ENCODE measurements around the gene ODAD4. TPM values are rescaled to one million over a fixed set of nuclear protein-coding genes. Genes with fewer than 3 reads are reported as not detected.

ODAD4 gene
- total and polyA plus RNA-seq, 2 donors from 2014 or later: 4.6 to 6.0 TPM

DNA sequence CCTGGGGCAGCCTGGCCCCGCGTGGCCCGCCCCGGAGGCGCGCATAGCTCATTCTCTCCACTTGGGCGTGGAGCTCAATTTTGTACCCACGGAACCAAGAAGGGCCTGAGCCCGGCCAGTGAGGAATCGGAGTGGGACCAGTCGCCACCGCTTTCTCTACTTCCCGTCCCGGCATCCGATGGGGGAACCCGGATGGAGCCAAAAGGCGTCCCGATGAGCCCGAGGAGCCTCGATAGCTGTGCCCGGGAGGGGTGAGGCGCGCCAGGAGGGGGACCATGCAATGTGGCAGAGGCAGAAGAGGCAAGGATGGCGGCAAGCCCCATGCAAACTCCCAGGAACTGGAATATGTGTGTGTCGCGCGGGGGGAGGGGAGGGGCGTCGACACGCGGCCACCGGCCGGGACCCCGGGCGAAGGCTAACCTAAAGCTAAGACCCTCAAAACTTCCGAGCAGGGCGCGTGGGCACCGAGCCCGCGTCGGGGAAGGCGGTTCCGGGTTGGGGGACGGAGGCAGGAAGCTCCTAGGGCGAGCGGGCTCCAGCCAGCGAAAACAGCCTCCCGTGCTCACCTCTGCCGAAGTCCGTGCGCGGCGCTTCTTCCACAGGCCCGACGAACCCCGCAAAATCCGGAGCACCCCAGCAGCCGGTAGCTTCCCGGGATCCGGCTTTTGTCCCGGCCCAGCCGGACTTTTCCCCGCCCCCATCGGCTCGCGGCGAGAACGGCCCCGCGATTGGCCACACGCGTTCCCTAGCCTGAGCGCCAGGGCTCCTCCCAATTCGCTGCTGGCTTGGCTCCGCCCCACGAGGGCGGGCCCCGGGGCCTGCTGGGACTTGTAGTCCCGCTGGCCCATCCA is 11.9 kb upstream of the ODAD4 start, which contains the start of gene ACLY:
TSS of gene ACLY (minus strand) at position 638 of the 851 bp plus-strand sequence. CDS start 5,078 bp downstream, outside the sequence.
- intact Hi-C loops (cut with DNase I): no loop called here

DNA sequence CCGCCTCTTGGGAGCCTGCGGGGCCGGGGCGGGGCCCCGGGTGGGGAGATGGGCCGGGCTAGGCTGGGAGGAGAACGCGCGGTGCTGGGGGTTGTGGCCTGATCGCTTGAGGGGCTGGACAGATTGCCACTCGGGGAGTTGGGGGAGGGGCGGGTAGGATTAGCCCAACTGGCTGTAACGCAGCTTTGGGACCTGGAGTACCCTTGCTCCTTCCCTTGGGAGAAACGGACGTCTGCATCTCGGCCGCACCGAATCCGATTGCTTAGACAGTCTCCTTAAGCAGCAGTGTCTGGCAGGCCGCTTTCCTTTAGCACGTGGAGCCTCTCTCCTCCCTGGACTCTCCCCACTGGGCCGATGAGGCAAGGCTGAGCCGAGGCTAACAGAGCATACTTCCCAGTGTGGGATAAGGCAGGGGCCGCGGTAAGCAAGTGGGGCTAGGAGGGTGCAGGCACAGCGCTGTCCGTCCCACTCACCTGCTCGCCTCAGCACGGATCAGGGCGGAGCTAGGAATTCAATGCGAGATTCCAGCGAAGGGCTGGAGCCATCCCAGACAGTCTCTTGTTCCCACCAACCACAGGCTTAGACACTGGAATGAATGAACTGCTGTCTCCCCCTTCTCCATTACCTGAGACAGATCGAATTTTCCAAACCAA is 11.1 kb upstream of the ODAD4 start:
- Histone ChIP-seq H3K4me1 (ENCODE audit: control insufficient read depth in 2 of 3, insufficient read depth in 2 of 3, low read depth in 1 of 3, low read length in 3 of 3) (peaks cover 0 to 21% (median 14%) of the 10 kb centered on the region in 3 donors), H3K36me3 (ENCODE audit: control insufficient read depth in 2 of 3, insufficient read depth in 3 of 3, low read length in 3 of 3) (no peaks in the 10 kb centered on the region), H3K27me3 (ENCODE audit: control insufficient read depth, insufficient read depth, low read length) (no peaks in the 10 kb centered on the region), H3K9ac (ENCODE audit: low read length in 3 of 3) (peak overlapping the region in 2 of 3 donors; percentile 33 to 55), H3K9me3 (ENCODE audit: control insufficient read depth in 2 of 3, insufficient read depth in 1 of 3, low read length in 3 of 3) (no peaks in the 10 kb centered on the region), H3K27ac (ENCODE audit: low read depth in 2 of 2, low read length in 2 of 2) (peak overlapping the region in 1 of 2 donors; percentile 56), H3K4me3 (ENCODE audit: low read length in 3 of 3) (peak overlapping the region; percentile 64 to 96 (median 65))
- DNase-seq (peak in 1 of 5 donors; percentile 68), FAIRE-seq (no peak)
- TF ChIP-seq, protein P1, sequence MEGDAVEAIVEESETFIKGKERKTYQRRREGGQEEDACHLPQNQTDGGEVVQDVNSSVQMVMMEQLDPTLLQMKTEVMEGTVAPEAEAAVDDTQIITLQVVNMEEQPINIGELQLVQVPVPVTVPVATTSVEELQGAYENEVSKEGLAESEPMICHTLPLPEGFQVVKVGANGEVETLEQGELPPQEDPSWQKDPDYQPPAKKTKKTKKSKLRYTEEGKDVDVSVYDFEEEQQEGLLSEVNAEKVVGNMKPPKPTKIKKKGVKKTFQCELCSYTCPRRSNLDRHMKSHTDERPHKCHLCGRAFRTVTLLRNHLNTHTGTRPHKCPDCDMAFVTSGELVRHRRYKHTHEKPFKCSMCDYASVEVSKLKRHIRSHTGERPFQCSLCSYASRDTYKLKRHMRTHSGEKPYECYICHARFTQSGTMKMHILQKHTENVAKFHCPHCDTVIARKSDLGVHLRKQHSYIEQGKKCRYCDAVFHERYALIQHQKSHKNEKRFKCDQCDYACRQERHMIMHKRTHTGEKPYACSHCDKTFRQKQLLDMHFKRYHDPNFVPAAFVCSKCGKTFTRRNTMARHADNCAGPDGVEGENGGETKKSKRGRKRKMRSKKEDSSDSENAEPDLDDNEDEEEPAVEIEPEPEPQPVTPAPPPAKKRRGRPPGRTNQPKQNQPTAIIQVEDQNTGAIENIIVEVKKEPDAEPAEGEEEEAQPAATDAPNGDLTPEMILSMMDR (IDR thresholded peaks at IDR 0.05; ENCODE audit: borderline replicate concordance, extremely low read depth, insufficient read depth): no peak
- intact Hi-C loops (cut with DNase I): no loop called here

More for the DNA sequence above, 11.9 kb upstream of the ODAD4 start, which contains the start of gene ACLY:
- H3K4me1 ChIP-seq (ENCODE audit: control insufficient read depth in 2 of 3, insufficient read depth in 2 of 3, low read depth in 1 of 3, low read length in 3 of 3): peaks cover 0 to 26% (median 22%) of the 10 kb centered on the region in 3 donors
- no peaks in the 10 kb centered on the region for H3K36me3 ChIP-seq (ENCODE audit: control insufficient read depth in 2 of 3, insufficient read depth in 3 of 3, low read length in 3 of 3)
- TF ChIP-seq, protein P1 (IDR thresholded peaks at IDR 0.05; ENCODE audit: borderline replicate concordance, extremely low read depth, insufficient read depth): no peak
- H3K27ac ChIP-seq (ENCODE audit: low read depth in 2 of 2, low read length in 2 of 2): peak within 1 kb of the TSS; percentile 80 to 86
- H3K27me3 ChIP-seq (ENCODE audit: control insufficient read depth, insufficient read depth, low read length): no peaks in the 10 kb centered on the region
- H3K9ac ChIP-seq (ENCODE audit: low read length in 3 of 3): peak within 1 kb of the TSS; percentile 38 to 84 (median 78)
- no peaks in the 10 kb centered on the region for H3K9me3 ChIP-seq (ENCODE audit: control insufficient read depth in 2 of 3, insufficient read depth in 1 of 3, low read length in 3 of 3)
- no peak for FAIRE-seq
- H3K4me3 ChIP-seq (ENCODE audit: low read length in 3 of 3): peak within 1 kb of the TSS; percentile 75 to 96 (median 87)
- peak; percentile 97 to 99 (median 99) for DNase-seq

DNA sequence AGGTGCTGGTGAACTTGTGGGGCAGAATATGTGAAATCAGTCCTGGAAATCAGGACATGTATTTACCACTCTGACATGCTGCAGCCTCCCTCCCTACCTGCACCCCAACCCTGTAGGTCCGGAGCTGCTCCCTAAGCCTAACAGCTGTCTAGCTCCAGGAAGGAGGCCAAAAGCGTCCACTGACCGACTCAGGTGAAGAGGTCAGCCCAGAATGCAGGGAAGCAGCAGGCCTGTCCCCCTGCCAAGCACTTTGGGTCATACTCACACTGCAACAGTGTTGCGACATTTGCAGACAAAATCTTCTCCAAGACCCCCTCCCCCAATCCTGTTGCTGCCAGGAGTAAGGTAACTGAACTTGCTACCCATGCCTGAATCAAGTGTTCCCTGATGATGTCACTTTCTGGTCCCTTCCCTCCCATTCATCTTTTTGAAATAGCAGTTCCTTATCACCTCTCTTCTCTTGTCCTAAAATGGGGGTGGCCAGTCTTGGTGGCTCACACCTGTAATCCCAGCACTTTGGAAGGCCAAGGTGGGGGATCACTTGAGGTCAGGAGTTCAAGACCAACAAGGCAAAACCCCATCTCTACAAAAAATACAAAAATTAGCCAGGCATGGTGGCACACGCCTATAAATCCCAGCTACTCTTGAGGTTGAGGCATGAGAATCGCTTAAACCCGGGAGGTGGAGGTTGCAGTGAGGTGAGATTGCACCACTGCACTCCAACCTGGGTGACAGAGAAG is 10.4 kb upstream of the ODAD4 start:
- peaks cover 0 to 18% (median 10%) of the 10 kb centered on the region in 3 donors for H3K4me1 ChIP-seq (ENCODE audit: control insufficient read depth in 2 of 3, insufficient read depth in 2 of 3, low read depth in 1 of 3, low read length in 3 of 3)
- H3K9me3 ChIP-seq (ENCODE audit: control insufficient read depth in 2 of 3, insufficient read depth in 1 of 3, low read length in 3 of 3): no peaks in the 10 kb centered on the region
- intact Hi-C loops (cut with DNase I): no loop called here
- TF ChIP-seq, protein P1 (IDR thresholded peaks at IDR 0.05; ENCODE audit: borderline replicate concordance, extremely low read depth, insufficient read depth): no peak
- FAIRE-seq (no peak), DNase-seq (peak in 1 of 5 donors; percentile 76)
- peak overlapping the region in 1 of 2 donors; percentile 56 for H3K27ac ChIP-seq (ENCODE audit: low read depth in 2 of 2, low read length in 2 of 2)
- H3K9ac ChIP-seq (ENCODE audit: low read length in 3 of 3): peak overlapping the region in 1 of 3 donors; percentile 55
- no peaks in the 10 kb centered on the region for H3K36me3 ChIP-seq (ENCODE audit: control insufficient read depth in 2 of 3, insufficient read depth in 3 of 3, low read length in 3 of 3)
- H3K4me3 ChIP-seq (ENCODE audit: low read length in 3 of 3): peak overlapping the region in 1 of 3 donors; percentile 96
- no peaks in the 10 kb centered on the region for H3K27me3 ChIP-seq (ENCODE audit: control insufficient read depth, insufficient read depth, low read length)

Data from kidney (tissue), 14 donors.